ENCODE results near the gene NRL. TPM values are rescaled to one million over a fixed set of nuclear protein-coding genes. Genes with fewer than 3 reads are reported as not detected.

Gene NRL
- total RNA-seq, 1 experiment from 2014 or later: 2.5 TPM

DNA sequence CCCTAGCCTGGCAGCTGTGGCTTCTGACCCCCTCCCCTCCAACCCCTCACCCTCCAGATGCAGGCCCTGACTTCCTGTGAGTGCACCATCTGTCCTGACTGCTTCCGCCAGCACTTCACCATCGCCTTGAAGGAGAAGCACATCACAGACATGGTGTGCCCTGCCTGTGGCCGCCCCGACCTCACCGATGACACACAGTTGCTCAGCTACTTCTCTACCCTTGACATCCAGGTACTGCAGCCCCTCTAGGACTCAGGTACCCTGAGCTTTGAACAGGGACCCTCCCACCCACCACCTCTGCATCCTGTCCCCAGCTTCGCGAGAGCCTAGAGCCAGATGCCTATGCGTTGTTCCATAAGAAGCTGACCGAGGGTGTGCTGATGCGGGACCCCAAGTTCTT, 40.4 kb upstream of the NRL start:
- Histone ChIP-seq H2BK20ac (ENCODE audit: low read depth, low read length, poor library complexity, severe bottlenecking) (no peak overlapping the region), H2BK120ac (ENCODE audit: low read depth, low read length, poor library complexity, severe bottlenecking) (no peak overlapping the region), H3K9me3 (ENCODE audit: control insufficient read depth, low read depth, low read length) (no peaks in the 10 kb centered on the region), H3K23ac (ENCODE audit: insufficient read length, low read depth, low read length) (no peak overlapping the region), H2BK12ac (ENCODE audit: insufficient read length, low read depth, low read length) (no peak overlapping the region), H2BK15ac (ENCODE audit: low read depth, low read length) (no peak overlapping the region), H3K4me1 (ENCODE audit: insufficient read depth, low read length) (no peaks in the 10 kb centered on the region), H2AFZ (ENCODE audit: low read length) (no peak overlapping the region), H3K4me2 (ENCODE audit: insufficient read depth, insufficient read length, low read length) (no peak overlapping the region), H3K18ac (ENCODE audit: insufficient read length, low read depth, low read length) (no peak overlapping the region), H3K14ac (ENCODE audit: insufficient read depth, low read length) (no peak overlapping the region), H2AK5ac (ENCODE audit: insufficient read length, low read length) (no peak overlapping the region), H3K56ac (ENCODE audit: insufficient read length, low read depth, low read length) (no peak overlapping the region), H4K20me1 (ENCODE audit: control insufficient read depth, insufficient read depth, insufficient read length) (no peaks in the 10 kb centered on the region), H4K91ac (ENCODE audit: insufficient read length, low read depth, low read length) (no peak overlapping the region), H3K27me3 (ENCODE audit: insufficient read depth, low read length) (no peaks in the 10 kb centered on the region), H3K79me2 (ENCODE audit: insufficient read depth, low read length) (no peaks in the 10 kb centered on the region), H4K5ac (ENCODE audit: insufficient read length, low read depth, low read length) (no peak overlapping the region), H4K8ac (replicated peaks; ENCODE audit: insufficient read length, low read depth, low read length) (no peak overlapping the region), H3T11ph (ENCODE audit: low read length) (no peak overlapping the region), H3K79me1 (ENCODE audit: insufficient read depth, low read depth, low read length, poor library complexity, severe bottlenecking) (no peaks in the 10 kb centered on the region), H3K23me2 (ENCODE audit: insufficient read length, low read depth, low read length, poor library complexity, severe bottlenecking) (no peaks in the 10 kb centered on the region), H3K27ac (ENCODE audit: insufficient read length, low read depth, low read length) (no peak overlapping the region), H2BK5ac (ENCODE audit: insufficient read length, low read length) (no peak overlapping the region), H3K4ac (ENCODE audit: low read depth, low read length) (no peak overlapping the region), H3K9ac (ENCODE audit: extremely low read depth, insufficient read length, low read length) (no peak overlapping the region)
- H3K27me3 Mint-ChIP-seq (ENCODE audit: low read depth): no peaks in the 10 kb centered on the region
- H3K36me3 Mint-ChIP-seq (ENCODE audit: insufficient read depth in 1 of 3, low read depth in 3 of 3): peaks cover 49 to 78% (median 65%) of the 10 kb centered on the region in 3 experiments
- no peaks in the 10 kb centered on the region for H3K4me1 Mint-ChIP-seq
- DNase-seq: no peak
- no peak overlapping the region for H3K27ac Mint-ChIP-seq
- no peaks in the 10 kb centered on the region for H3K9me3 Mint-ChIP-seq
- H3K4me3 Mint-ChIP-seq: no peak overlapping the region
- WGBS (ENCODE audit: extremely low coverage, insufficient read length, low lambda C conversion rate): no CpG with 5 or more reads among the region's 10 CpGs
- TF ChIP-seq, protein P1, sequence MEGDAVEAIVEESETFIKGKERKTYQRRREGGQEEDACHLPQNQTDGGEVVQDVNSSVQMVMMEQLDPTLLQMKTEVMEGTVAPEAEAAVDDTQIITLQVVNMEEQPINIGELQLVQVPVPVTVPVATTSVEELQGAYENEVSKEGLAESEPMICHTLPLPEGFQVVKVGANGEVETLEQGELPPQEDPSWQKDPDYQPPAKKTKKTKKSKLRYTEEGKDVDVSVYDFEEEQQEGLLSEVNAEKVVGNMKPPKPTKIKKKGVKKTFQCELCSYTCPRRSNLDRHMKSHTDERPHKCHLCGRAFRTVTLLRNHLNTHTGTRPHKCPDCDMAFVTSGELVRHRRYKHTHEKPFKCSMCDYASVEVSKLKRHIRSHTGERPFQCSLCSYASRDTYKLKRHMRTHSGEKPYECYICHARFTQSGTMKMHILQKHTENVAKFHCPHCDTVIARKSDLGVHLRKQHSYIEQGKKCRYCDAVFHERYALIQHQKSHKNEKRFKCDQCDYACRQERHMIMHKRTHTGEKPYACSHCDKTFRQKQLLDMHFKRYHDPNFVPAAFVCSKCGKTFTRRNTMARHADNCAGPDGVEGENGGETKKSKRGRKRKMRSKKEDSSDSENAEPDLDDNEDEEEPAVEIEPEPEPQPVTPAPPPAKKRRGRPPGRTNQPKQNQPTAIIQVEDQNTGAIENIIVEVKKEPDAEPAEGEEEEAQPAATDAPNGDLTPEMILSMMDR (conservative IDR thresholded peaks at IDR 0.05): no peak

All from H9 (cell line).